Caco-2 (cell line): ENCODE results near the gene ECEL1. TPM values are rescaled to one million over a fixed set of nuclear protein-coding genes. Genes with fewer than 3 reads are reported as not detected.

Experiments used
- BruUV-seq: library from RNA; stranded (reverse); fragments of 400-500 nt; replicated peaks from 2 replicates; lab custom pipeline; 2021; lab: Mats Ljungman, UMichigan
- CTCF ChIA-PET: fragments of 300-600 bp; sonication (Branson Sonifier 250); formaldehyde crosslinking; loops from one replicate; lab custom pipeline; 2022; ENCODE audit warnings: antibody characterized with exemption; lab: Charles Lee
- POLR2A ChIA-PET: fragments of 300-600 bp; sonication (Branson Sonifier 250); formaldehyde crosslinking; loops from one replicate; lab custom pipeline; 2022; ENCODE audit warnings: antibody characterized with exemption; lab: Charles Lee
- DNase-seq, 2 experiments: peaks; one replicate each; pipeline versions ENCODE4 v3.0.0 to v3.0.0-alpha.2; 2020 to 2022
- H3K27me3 ChIP-seq: replicated peaks from 2 replicates; pipeline ENCODE4 v1.6.0; 2011; ENCODE audit warnings: low read length; ENCODE audit not compliant: control insufficient read depth, insufficient read depth
- H3K36me3 ChIP-seq: 2 replicates; pipeline ENCODE4 v1.5.1; 2011; ENCODE audit warnings: low read length; ENCODE audit not compliant: control insufficient read depth, insufficient read depth
- H3K4me1 ChIP-seq: fragments of 250-450 bp; sonication (Bioruptor Pico); 2 replicates; pipeline ENCODE4 v1.5.1; 2020; ENCODE audit warnings: mild to moderate bottlenecking
- H3K4me3 ChIP-seq: 2 replicates; pipeline ENCODE4 v1.5.1; 2011; ENCODE audit warnings: low read depth, mild to moderate bottlenecking, control low read depth, low read length
- H3K9me3 ChIP-seq: fragments of 250-450 bp; sonication (Bioruptor Pico); 2 replicates; pipeline ENCODE4 v1.5.1; 2020; ENCODE audit warnings: mild to moderate bottlenecking, moderate library complexity
- H3K27ac Mint-ChIP-seq: one replicate; pipeline ENCODE4 v1.8.0; 2022; ENCODE audit warnings: mixed read lengths; ENCODE audit not compliant: unreplicated experiment
- H3K27me3 Mint-ChIP-seq: one replicate; pipeline ENCODE4 v1.8.0; 2022; ENCODE audit warnings: mixed read lengths; ENCODE audit not compliant: insufficient read depth, unreplicated experiment
- H3K36me3 Mint-ChIP-seq: one replicate; pipeline ENCODE4 v1.8.0; 2022; ENCODE audit warnings: mild to moderate bottlenecking, mixed read lengths; ENCODE audit not compliant: insufficient read depth, unreplicated experiment
- H3K4me1 Mint-ChIP-seq: one replicate; pipeline ENCODE4 v1.8.0; 2022; ENCODE audit warnings: low read depth, mixed read lengths; ENCODE audit not compliant: unreplicated experiment
- H3K4me3 Mint-ChIP-seq: one replicate; pipeline ENCODE4 v1.8.0; 2022; ENCODE audit warnings: mild to moderate bottlenecking, moderate library complexity, mixed read lengths; ENCODE audit not compliant: unreplicated experiment
- H3K9me3 Mint-ChIP-seq: one replicate; pipeline ENCODE4 v1.8.0; 2022; ENCODE audit warnings: mixed read lengths; ENCODE audit not compliant: unreplicated experiment
- CTCF ChIP-seq, 2 experiments: fragments of 200-600 bp in 1 of 2; IDR thresholded peaks; 1 replicate in 1 of 2; 2 replicates in 1 of 2; pipeline versions ENCODE4 v1.5.1 to v1.8.0; 2011 to 2022; ENCODE audit warnings: antibody characterized with exemption in 1 of 2, control low read depth in 1 of 2, inconsistent platforms in 1 of 2, low read depth in 1 of 2, low read length in 1 of 2, mild to moderate bottlenecking in 1 of 2, moderate library complexity in 1 of 2; ENCODE audit not compliant: insufficient read depth in 1 of 2, severe bottlenecking in 1 of 2, unreplicated experiment in 1 of 2
- intact Hi-C: fragments of 100-400 bp; cut with micrococcal nuclease; formaldehyde crosslinking; loops from one replicate; pipeline ENCODE4 v1.10.0; 2022; ENCODE audit not compliant: unreplicated experiment
- total RNA-seq: library from RNA; stranded (reverse); gene quantifications from 2 replicates; pipeline ENCODE4 v1.2.3, GENCODE V29; 2022

ECEL1 gene
- total RNA-seq, 1 experiment from 2014 or later = 6.4 TPM

- no peaks in the 10 kb centered on the region for H3K27me3 ChIP-seq
- H3K4me3 ChIP-seq = no peak overlapping the region; the same call in 1 of the 2 replicates
- DNase-seq = peak in 1 of 2 experiments; percentile 66
- no peak overlapping the region for H3K27ac Mint-ChIP-seq
- no peaks in the 10 kb centered on the region for H3K27me3 Mint-ChIP-seq
- peaks cover 3% of the 10 kb centered on the region for H3K36me3 Mint-ChIP-seq
- H3K4me1 ChIP-seq = peaks cover under 1% of the 10 kb centered on the region; the same call in 1 of the 2 replicates
- intact Hi-C loops = loop anchor here (5.0 kb wide), 1 partner anchor 80 kb away; no protein-coding TSS in a partner anchor
- no peaks in the 10 kb centered on the region for H3K36me3 ChIP-seq
- peak; percentile 33 to 87 for TF ChIP-seq CTCF (IDR thresholded peaks at IDR 0.05; ENCODE audit: insufficient read depth in 1 of 2, low read depth in 1 of 2, low read length in 1 of 2, severe bottlenecking in 1 of 2, unreplicated experiment in 1 of 2)
- no peak overlapping the region for H3K4me3 Mint-ChIP-seq
- no peaks in the 10 kb centered on the region for H3K9me3 Mint-ChIP-seq
- ChIA-PET CTCF (interaction anchor here (0.6 kb wide), 1 partner anchor 367 kb away, joined by 6 read pairs; no protein-coding TSS in a partner anchor), POLR2A (no interaction called here)
- no TSS peak for BruUV-seq
- no peaks in the 10 kb centered on the region for H3K9me3 ChIP-seq
- peaks cover 3% of the 10 kb centered on the region for H3K4me1 Mint-ChIP-seq
These were observed 34.5 kb upstream of the ECEL1 start for GRCh38 chr2:232521959-232522622.

- Mint-ChIP-seq H3K9me3 (no peaks in the 10 kb centered on the region), H3K27ac (no peak overlapping the region), H3K27me3 (no peaks in the 10 kb centered on the region), H3K36me3 (no peaks in the 10 kb centered on the region), H3K4me3 (no peak overlapping the region), H3K4me1 (peaks cover 13% of the 10 kb centered on the region)
- TF ChIP-seq CTCF (IDR thresholded peaks at IDR 0.05; ENCODE audit: insufficient read depth in 1 of 2, low read depth in 1 of 2, low read length in 1 of 2, severe bottlenecking in 1 of 2, unreplicated experiment in 1 of 2) = no peak
- Histone ChIP-seq H3K4me3 (no peak overlapping the region), H3K4me1 (peaks cover 8% of the 10 kb centered on the region), H3K36me3 (no peaks in the 10 kb centered on the region), H3K27me3 (no peaks in the 10 kb centered on the region), H3K9me3 (no peaks in the 10 kb centered on the region)
- POLR2A ChIA-PET = no interaction called here
- BruUV-seq = no TSS peak
- DNase-seq = no peak
- CTCF ChIA-PET = no interaction called here
- intact Hi-C loops = loop anchor here (5.0 kb wide), 1 partner anchor 79 kb away; no protein-coding TSS in a partner anchor
These were observed 33.5 kb upstream of the ECEL1 start for GRCh38 chr2:232521098-232521497.

- Mint-ChIP-seq H3K4me3 (no peak overlapping the region), H3K4me1 (peaks cover 19% of the 10 kb centered on the region), H3K27ac (no peak overlapping the region), H3K36me3 (no peaks in the 10 kb centered on the region), H3K27me3 (no peaks in the 10 kb centered on the region), H3K9me3 (no peaks in the 10 kb centered on the region)
- no peak for TF ChIP-seq CTCF (IDR thresholded peaks at IDR 0.05; ENCODE audit: insufficient read depth in 1 of 2, low read depth in 1 of 2, low read length in 1 of 2, severe bottlenecking in 1 of 2, unreplicated experiment in 1 of 2)
- Histone ChIP-seq H3K4me1 (peaks cover 14% of the 10 kb centered on the region), H3K4me3 (no peak overlapping the region), H3K27me3 (no peaks in the 10 kb centered on the region), H3K9me3 (no peaks in the 10 kb centered on the region), H3K36me3 (no peaks in the 10 kb centered on the region)
- intact Hi-C loops = loop anchor here (5.0 kb wide), 1 partner anchor 78 kb away; no protein-coding TSS in a partner anchor
- BruUV-seq = no TSS peak
- ChIA-PET CTCF (no interaction called here), POLR2A (no interaction called here)
- DNase-seq = no peak
These were observed 32.9 kb upstream of the ECEL1 start for GRCh38 chr2:232520489-232520888.
